PC-9 (cell line): ENCODE data around the gene PLA2R1.

ENCODE experiments used
- EZH2 ChIP-seq: fragments of 200-600 bp; sonication (generic); IDR thresholded peaks from 2 replicates; pipeline ENCODE4 v1.8.0; 2017; ENCODE audit warnings: antibody characterized with exemption, low read depth
- TF ChIP-seq, protein P1 (sequence below): fragments of 200-600 bp; sonication (generic); conservative IDR thresholded peaks from 2 replicates; pipeline ENCODE4 v1.6.1; 2017; ENCODE audit warnings: mixed run types, antibody characterized with exemption, mild to moderate bottlenecking, moderate library complexity

DNA sequence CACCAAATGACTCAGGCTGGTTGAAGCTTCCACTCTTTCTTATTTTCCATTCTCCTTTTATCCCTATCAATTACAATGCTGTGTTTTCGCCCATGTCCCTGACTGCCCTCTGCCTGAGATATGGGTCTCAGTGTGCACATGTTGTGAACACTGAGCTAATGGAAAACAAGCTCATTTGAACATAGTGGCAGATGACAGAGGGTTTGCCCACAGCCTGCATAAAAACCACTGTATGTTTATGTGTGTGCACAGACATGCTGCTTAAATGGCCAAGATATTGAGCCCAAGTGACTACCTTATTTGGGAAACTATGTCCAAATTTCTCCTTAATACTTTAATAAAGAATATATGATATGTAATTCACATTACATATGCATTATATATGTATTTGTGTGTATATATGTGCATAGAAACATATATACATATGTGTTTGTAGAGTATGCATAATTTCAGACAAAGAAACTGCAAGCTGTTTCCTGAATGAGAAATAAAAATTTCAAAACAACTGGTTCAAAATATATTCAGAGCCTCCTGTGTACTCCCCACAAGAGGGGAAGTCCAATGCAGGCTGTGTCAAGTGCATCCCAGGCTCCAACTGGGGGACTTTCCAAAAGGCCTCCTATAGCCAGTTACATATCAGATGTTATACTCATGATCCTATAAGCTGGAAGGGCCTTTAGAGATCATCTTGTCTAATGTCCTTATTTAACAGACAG is 171.7 kb downstream of the PLA2R1 start:
- no peak for TF ChIP-seq EZH2
- TF ChIP-seq, protein P1, sequence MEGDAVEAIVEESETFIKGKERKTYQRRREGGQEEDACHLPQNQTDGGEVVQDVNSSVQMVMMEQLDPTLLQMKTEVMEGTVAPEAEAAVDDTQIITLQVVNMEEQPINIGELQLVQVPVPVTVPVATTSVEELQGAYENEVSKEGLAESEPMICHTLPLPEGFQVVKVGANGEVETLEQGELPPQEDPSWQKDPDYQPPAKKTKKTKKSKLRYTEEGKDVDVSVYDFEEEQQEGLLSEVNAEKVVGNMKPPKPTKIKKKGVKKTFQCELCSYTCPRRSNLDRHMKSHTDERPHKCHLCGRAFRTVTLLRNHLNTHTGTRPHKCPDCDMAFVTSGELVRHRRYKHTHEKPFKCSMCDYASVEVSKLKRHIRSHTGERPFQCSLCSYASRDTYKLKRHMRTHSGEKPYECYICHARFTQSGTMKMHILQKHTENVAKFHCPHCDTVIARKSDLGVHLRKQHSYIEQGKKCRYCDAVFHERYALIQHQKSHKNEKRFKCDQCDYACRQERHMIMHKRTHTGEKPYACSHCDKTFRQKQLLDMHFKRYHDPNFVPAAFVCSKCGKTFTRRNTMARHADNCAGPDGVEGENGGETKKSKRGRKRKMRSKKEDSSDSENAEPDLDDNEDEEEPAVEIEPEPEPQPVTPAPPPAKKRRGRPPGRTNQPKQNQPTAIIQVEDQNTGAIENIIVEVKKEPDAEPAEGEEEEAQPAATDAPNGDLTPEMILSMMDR: no peak
